IMR-90 (cell line): ENCODE results near the gene CYP20A1.

ENCODE experiments used
- CEBPB ChIP-seq: IDR thresholded peaks from 2 replicates; pipeline ENCODE4 v1.6.1; 2012; ENCODE audit warnings: low read depth, low read length, improper control_type of control experiment
- CHD1 ChIP-seq: IDR thresholded peaks from 2 replicates; pipeline ENCODE4 v1.6.1; 2012; ENCODE audit warnings: low read depth, low read length, improper control_type of control experiment
- CTCF ChIP-seq: conservative IDR thresholded peaks from 2 replicates; pipeline ENCODE4 v1.5.1; 2012; ENCODE audit warnings: mild to moderate bottlenecking, low read depth, low read length, improper control_type of control experiment
- ELK1 ChIP-seq: fragments of 150-350 bp; IDR thresholded peaks from 2 replicates; pipeline ENCODE4 v1.6.1; 2016; ENCODE audit warnings: low read depth, mild to moderate bottlenecking, low read length, moderate library complexity, borderline replicate concordance
- FOS ChIP-seq: fragments of 150-350 bp; IDR thresholded peaks from 2 replicates; pipeline ENCODE4 v1.6.1; 2016; ENCODE audit warnings: low read depth, low read length
- MAFK ChIP-seq: IDR thresholded peaks from 2 replicates; pipeline ENCODE4 v1.6.1; 2012; ENCODE audit warnings: low read depth, low read length, improper control_type of control experiment
- POLR2A ChIP-seq: IDR thresholded peaks from 2 replicates; pipeline ENCODE4 v1.6.1; 2012; ENCODE audit warnings: mild to moderate bottlenecking, low read depth, low read length
- RCOR1 ChIP-seq: IDR thresholded peaks from 2 replicates; pipeline ENCODE4 v1.6.1; 2012; ENCODE audit warnings: mild to moderate bottlenecking, low read length, improper control_type of control experiment; ENCODE audit not compliant: insufficient replicate concordance
- RFX5 ChIP-seq: IDR thresholded peaks from 2 replicates; pipeline ENCODE4 v1.8.0; 2012; ENCODE audit warnings: low read depth, mild to moderate bottlenecking, low read length, moderate library complexity
- SMC3 ChIP-seq: fragments of 150-350 bp; IDR thresholded peaks from 2 replicates; pipeline ENCODE4 v1.6.1; 2016; ENCODE audit warnings: low read depth, mild to moderate bottlenecking, antibody characterized with exemption, low read length, moderate library complexity

- TF ChIP-seq CTCF (no peak), CHD1 (no peak), SMC3 (no peak), POLR2A (no peak), RCOR1 (no peak), CEBPB (no peak), FOS (no peak), ELK1 (no peak), RFX5 (no peak), MAFK (peak; percentile 48; the same call in 1 of the 2 replicates)
These were observed 72.0 kb downstream of the CYP20A1 start for GRCh38 chr2:203310688-203311436.
